Activated CD8-positive, alpha-beta memory T cell treated with anti-CD3 and anti-CD28 coated beads, Interleukin-2, amount 50 U/mL, for 24 hours (primary cell): ENCODE results near the gene HDHD5.

ENCODE experiments used
- DNase-seq: peaks from one replicate; pipeline ENCODE4 v3.0.0-alpha.2; 2020; ENCODE audit errors: extremely low read depth

HDHD5 gene

DNA sequence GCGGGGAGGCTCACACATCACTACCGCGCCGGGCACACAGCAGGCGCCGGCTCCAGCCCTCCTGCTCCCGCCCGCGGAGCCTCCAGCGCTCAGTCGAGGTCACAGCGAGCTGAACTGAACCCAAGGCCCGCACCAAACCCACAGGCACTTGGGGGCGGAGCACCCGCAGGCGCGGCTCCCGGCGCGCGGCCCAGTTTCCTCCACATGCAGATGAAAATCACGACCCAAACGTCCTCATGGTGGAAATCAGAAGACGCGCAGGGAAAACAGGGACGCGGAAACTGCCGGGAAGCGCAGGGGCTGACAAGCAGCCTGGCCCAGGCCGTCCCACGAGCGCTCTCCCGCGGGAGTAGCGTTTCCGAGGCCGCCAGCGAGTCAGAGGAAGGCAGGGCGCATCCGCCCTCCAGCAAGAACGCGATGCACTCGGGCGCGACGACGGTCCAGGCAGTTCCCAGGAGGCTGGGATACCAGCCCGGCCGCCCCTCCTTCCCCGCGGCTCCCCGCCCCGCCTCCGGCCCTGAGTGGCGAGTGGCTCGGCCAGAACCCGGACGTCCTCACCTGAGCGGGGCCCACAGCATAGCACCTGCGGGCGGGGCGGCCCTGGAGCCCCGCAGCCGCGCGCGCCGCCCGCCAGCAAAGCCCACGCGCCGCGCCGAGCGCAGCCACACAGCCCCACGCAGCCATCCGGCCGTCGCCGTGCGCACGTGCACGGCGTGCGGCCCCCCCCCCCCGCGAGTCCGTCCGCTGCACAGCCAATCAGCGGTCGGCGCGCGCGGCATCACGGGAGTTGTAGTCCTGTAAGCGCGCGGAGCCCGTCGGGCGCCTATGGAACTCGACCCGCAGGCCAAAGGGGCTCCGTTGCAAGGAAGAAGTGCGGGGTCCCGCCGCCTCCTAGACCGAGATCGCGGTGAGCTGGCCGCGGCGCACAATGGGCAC lies at the start of gene HDHD5:
Gene HDHD5, minus strand, starts transcription at position 710 of the 936 bp plus-strand sequence. Its CDS starts 26 bp downstream, at position 684.
- peak; percentile 75 for DNase-seq

DNA sequence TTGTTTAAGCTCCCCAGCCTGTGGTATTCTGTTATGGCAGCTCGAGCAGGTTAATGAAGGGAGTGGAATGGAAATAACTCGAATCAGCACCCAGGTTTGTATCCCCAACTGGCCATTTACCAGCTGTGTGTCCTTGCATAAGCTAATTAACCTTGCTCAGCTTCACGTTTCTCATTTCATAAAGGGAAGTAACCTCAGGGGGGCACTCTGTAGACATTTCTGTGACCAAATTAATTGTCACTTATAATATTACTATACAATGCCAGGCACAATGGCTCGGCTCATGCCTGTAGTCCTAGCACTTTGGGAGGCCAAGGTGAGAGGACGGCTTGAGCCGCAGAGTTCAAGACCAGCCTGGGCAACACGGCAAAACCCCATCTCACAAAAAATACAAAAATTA lies 46.4 kb upstream of the HDHD5 start:
- no peak for DNase-seq

DNA sequence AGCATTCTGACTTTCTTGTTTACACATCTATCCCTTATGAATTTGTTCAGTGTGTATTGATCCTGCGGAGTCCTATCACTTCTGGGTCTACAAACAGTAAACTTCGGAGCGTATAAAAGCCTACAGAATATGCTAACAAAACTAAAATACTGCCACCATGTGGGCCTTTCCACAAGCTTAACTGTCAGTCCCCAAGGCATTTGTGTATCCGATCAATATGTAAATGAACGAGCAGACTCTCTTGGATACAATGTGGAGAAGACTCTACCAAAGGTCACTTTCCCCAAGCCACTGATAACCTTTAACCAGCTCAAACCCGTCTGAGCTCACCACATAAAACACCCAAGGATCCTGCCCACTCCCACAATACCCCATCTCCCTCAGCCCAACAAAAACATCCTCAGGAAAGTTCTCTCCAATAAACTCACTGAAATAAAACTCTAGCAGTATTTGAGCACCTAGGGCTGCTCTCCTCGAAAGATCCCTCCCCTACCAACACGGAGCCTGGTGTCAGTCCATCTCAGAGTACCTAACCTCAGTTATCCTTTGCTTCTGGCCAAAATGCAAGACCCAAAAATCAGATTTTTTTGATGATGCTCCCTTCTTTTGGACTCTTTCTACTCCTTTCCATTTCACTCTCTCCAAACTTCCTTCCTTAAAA lies 42.3 kb upstream of the HDHD5 start:
- DNase-seq = no peak

DNA sequence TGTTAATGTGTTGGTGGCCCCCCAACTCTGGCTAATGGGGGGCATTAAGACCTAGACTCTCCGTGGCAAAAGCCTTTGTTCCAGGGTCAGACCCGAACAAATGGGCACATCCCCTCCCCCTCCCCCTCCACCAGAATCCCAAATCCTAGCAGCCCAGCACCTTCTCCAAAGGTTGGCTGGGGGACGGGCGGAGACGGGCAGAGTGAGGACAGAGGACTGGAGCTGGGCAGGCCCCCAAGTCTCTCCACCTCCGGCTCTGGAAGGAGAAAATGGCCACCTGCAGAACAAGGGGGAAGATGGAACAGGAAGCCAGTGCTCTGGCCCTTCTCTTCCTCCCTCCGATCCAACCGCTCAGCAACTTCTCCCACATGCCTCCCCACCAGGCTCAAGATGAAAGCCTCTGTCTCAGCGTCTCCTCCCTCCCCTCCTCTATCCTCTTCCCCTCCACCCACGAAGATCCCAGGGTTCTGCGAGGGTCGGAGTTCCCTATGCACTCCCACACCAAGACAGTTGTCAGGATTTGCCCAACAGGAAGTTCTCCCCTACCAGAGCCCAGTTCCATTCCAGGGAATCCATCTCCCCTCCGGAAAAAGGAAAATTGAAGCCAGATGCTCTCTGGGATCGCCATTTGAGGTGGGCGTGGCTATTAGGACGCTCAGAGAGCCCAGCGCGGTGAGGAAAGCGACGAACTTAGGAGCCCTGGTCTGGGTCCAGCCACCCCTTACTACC lies 40.1 kb upstream of the HDHD5 start:
- no peak for DNase-seq

DNA sequence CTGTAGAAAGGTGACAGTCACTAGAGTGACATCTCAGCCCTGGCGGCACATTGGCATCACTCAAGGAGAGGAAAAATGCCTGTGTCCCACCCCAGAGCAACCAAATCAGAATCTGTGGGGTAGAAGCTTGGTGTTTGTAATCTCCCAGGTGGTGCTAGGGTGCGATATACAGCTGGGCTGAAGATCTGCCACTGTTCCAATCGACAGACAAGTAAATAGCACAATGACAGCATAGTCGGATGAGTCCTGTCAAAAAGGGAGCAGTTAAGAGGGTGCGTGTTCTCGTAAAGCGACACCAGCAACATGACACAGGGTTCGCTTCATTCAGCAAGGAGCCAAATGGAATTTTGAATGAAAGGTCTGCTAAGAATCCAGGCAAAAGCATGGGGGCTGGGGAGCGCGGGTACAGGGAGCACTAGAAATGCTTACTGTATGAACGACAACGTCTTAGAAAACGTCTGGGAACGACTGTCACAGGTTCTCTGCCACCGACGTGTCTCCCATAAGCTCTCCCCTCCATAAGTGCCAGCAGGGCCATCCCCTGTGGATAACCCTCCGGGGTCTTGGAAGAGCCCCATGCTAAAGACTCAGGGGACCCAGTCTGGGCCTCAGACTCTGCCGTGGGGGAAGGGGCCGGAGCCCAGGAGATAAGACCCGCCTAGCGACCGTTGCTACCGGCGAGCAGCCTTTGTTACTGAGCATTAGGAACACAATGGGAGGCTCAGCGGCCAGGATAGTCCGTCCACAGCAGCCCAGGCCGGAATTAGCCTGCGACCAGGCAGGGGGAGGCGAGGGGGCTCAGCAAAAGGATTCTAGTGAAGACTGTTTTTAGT lies 39.3 kb upstream of the HDHD5 start:
- no peak for DNase-seq

DNA sequence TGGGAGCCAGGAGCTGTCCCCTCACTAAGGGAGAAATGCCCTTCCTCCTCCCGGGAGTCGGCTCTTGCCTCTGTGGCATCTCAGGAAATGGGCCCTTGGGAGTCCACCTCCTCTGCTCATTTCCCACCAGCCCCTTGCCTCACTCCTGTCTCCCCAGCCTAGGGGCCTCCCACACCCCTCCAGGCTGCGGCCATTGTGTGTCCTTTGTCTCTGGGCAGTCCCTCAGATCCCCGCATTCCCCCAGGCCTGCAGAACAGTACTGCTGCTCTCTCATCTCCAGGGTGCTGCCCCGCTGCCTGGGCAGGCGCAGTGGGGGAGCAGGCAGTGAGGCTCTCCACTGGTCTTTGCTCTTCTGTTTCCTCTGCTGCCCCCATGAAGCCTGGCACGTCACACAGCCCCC lies 35.1 kb upstream of the HDHD5 start:
- no peak for DNase-seq

DNA sequence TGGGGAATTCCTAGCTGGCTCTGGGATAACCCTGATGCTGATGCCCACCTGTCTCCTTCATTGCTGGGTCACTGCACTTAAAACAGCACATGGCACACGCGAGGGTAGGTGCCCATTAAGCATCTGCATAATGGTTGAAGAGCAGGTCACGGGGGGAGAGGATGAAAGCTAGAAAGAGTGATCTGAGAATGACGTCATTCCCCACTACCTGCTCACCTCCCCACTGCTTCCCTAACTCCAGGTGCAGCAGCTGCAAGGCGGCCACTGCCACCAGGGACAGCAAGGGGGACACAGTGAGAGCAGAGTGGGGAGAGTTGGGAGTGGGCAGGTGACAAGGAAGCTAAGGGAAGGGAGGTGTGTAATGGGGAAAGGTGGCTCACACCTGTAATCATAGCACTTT lies 33.1 kb upstream of the HDHD5 start:
- no peak for DNase-seq

DNA sequence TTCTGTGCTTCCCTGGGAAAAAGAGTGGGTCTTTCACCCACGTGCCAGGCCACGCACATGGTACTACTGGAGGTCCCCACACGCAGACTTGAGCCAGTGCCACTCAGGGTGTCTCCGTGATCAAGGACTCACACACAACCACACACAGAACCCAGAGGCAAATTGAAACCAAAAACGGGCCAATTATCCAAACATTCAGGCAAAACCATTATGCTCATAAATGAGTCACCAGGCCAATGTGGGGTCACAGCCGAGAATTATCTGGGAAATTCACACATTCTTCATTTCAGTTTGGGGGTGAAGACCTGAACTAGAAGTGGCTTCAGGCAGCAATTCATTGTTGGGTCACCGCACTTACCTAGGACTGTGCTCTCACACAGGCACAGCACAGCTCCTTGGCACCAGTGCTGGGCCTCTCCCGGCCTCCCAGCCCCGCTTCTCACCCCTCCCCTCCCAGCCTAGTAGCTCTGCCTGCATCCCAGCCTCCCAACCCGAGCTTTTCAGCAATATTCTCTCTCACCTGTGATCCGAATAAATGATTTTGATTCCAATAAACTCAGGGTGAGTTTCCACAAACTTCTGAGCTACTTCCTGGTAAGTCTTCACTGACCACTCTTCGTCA lies 32.2 kb upstream of the HDHD5 start:
- DNase-seq = no peak

DNA sequence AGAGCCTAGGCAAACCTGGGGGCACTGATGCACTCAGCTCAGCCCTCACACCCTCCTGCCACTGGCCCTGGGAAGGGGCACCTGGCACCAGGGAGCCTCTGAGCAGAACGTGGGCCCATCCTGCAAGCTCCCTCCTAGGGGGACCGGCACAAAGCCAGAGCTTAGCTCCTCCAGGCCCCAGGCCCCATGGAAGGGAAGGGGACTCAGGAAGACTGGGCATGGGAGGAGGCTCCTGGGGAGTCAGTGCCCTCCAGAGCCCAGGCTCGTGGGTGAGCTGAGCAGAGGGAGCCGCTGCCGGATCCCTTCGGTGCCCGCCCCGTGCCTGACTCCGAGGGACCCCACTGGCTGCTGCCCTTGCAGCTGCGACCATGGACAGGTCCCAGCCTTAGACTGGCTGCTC lies 31.6 kb upstream of the HDHD5 start:
- no peak for DNase-seq

DNA sequence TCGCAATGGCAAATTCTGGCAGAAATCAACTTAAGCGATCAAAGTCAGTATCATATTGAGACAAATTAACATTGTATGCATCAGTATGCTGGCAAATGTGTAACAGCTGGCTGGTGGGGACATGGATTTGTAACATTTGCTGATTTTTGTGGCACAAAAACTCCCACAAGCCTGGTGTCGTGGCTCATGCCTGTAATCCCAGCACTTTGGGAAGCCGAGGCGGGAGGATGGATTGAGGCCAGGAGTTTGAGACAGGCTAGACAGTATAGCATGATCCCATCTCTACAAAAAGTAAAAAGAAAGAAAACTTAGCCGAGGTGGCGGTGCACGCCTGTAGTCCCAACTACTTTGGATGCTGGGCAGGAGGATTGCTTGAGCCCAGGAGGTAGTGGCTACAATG lies 17.6 kb upstream of the HDHD5 start:
- DNase-seq = no peak

DNA sequence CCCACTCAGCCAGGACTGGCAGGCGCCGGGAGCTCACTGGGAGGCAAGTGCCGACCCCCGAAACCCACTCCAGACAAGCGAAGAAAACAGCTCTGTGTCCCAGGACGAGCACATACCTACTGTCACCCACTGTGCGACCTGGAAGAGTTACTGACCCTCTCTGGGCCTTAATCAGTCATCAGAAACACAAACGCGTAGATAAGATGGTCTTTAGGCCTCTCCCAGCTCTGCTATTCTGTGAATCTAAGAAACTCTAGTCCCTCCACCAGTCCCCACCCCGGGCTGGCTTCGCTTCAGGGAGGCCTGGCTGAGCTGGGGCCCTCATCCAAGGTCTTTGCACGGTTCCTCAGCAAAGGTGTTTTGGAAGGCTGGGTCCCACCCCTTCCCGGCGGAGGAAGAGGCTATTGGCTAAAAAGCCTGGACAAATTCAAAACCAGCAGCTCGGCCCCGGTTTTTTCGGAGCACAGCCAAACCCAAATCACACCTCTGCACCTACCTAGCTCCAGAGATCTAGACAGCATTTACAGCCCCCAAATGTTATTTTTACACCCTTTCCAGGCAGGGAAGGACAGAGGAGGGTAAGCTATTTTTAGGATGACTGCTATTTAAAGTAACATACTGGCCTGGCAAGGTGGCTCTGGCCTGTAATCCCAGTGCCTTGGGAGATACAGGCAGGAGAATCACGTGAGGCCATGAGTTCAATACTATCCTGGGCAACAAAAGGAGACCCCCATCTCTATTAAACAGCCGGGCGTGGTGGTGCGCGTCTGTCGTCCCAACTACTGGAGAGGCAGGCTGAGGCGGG lies 13.2 kb upstream of the HDHD5 start:
- no peak for DNase-seq

DNA sequence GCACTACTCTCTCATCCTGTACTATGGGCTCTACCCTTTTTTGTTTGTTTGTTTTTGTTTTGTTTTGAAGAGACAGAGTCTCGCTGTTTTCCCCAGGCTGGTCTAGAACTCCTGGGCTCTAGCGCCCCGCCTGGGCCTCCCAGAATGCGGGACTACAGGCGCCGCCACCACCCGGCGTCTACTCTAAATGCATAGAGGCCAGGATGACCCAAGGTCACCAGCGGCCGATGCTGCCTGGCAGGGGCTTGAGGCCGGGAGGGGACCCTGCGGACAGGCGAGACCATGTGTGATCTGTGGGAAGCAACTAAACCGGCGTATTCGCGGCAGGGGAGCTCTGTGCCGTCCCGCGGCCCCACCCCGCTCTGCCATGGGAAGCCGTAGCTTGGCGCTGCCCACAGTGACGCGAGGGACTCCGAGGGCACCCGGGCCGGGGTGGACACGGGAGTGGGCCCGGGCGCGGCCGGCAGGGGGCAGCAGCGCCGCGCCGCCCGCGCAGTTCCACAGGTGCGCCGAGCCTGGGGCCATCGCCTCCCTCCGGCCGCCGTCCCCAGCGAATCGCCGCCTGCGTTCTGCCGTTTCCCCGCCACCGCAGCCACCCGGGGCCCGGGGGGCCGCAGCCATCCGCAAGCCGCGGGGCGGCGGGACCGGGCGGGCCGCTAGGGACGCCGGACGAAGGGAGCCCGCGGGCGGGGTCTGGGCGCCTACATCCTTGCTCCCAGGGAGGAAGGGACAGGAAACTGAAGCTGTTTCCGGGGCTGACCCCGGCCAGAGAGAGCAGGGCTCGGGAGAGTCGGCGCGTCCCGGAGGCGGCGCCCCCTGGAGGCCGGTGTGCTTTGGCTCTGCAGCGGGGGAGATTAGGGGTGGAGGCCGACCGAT lies 12.3 kb upstream of the HDHD5 start:
- DNase-seq = peak; percentile 61

DNA sequence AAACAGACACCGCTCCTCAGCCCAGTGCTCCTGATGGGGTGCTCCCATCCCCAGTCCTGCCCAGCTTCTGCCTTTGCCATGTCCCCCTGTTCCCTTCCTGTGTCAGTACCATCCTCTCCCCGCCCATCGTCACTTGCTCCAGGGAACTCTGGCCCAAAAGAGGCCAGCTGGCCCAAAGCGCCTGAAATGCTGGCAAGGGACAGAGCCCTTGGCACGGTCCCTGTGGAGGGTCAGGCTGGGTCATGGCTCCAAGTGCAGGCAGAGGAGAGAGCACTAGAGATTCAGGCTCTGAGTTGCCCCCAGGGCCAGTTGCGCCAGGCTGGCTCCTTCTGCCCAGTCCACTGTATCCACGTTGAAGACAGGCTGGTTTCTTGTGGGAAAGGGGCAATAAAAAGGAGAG lies 8.4 kb upstream of the HDHD5 start:
- DNase-seq = no peak

DNA sequence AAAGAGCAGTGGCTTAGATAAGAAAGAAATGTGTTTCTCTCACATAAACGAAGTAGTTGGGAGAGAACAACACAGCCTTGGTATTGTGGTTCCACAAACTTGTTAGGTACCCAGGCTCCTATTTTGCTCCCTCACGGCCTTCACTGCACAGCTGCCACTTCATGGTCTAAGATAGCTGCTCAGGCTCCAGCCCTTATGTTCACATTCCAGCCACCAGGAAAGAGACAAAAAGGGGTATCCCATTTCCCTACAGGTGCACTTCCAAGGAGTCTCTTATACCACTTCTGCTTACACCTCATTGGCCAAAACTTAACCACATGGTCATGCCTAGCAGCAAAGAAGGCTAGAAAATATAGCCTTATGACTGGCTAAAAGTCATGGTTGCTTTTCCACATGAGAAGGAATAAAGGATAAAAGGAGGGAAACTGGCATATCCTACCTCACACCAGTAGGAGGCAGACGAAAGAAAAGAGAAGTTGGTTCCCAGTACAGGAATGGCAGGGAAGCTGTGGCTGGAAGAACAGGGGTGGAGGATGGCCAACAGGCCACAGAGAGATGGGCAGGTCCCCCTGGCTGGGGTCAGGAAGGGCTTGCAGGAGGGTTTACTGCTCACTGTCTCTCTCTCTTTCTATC lies 5.4 kb upstream of the HDHD5 start:
- DNase-seq = no peak

DNA sequence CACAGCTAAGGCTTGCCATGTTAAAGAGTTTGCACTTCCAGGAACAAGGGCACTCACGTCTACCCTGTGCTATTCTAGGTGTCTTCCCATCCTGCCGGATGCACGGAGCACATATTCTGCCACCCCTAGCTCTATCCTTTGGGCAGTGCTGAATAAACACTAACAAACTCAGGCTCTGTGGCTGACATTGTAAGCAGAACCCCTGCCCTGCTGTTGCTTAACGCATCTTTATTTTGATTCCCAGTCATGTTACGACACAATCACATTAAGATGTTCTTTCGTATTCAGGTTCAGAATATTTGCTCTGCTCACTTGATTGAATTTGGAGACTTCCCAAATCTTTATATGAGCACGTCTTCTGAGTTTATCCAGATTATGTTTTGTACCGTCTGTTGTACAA lies 3.7 kb upstream of the HDHD5 start:
- no peak for DNase-seq

DNA sequence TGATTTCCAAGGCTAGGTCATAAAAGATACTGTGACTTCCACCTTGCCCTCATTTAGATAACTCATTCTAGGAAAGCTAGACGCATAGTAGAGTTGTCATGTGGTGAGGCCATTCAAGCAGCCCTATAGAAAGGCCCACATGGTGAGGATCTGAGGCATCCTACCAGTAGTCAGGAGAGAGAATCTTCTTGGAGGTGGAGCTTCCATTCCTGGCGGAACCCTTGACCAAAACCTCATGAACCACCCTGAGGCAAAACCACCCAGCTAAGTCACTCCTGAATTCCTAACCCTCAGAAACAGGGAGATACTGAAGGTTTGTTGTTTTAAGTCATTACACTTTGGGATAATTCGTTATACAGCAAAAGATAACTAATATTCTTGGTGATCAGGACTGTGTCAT lies 2.9 kb upstream of the HDHD5 start:
- no peak for DNase-seq

DNA sequence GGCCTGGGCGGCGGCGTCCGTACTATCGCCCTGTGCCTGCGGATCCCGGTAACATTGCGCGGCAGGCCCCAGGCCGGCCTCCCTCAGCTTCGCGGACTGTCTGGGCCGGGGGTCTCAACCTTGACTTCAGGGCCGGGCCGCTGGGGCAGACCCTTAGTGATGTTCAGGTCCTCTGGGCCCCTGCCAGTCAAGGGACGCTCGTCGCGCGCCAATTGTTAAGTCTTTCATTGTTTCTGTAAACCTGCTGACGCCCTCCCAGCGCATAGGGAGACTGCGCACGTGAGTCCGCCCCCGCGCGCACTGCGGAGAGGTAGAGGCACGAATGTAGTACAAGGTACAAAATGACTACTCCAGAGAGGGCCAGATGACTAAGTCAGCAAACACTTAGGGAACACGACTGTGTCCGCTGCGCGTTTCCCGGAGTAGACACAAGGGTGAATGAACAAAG lies 451 bp upstream of the HDHD5 start:
- DNase-seq = peak; percentile 17

DNA sequence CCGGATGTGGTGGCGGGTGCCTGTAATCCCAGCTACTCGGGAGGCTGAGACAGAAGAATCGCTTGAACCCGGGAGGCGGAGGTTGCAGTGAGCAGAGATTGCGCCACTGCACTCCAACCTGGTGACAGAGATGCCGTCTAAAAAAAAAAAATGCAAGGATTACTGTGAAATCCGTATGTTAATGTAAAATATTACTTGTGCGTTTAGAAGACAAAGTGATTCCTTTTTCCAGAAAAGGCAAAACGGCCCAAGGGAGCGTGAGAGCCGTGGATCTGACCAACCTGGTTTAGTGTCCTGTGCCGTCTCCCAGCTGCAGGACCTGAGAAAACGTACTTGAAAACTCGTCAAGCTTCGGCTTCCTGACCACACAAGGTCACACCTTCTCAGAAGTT lies 905 bp downstream of the HDHD5 start:
- no peak for DNase-seq

DNA sequence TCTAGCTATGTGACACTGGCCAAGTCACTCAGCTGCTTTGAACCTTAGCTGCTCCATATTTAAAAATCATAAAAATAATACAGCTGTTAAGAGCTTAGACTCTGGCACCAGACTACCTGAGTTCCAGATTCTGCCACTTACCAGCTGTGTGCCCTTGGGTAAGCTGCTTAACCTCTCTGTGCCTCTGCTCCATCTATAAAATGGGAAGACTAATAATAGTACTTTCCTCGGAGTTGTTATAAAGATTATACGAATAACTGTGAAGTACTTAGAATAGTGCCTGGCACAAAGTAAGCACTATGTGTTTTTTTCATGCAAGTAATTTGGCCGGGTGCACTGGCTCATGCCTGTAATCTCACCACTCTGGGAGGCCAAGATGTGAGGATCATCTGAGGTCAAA lies 1.4 kb downstream of the HDHD5 start:
- no peak for DNase-seq
